ENCODE measurements around the gene ATN1. TPM values are rescaled to one million over a fixed set of nuclear protein-coding genes. Genes with fewer than 3 reads are reported as not detected.

The ATN1 gene
- total and polyA plus RNA-seq, 7 donors: 30.1 to 138 (median 53.8) TPM

DNA sequence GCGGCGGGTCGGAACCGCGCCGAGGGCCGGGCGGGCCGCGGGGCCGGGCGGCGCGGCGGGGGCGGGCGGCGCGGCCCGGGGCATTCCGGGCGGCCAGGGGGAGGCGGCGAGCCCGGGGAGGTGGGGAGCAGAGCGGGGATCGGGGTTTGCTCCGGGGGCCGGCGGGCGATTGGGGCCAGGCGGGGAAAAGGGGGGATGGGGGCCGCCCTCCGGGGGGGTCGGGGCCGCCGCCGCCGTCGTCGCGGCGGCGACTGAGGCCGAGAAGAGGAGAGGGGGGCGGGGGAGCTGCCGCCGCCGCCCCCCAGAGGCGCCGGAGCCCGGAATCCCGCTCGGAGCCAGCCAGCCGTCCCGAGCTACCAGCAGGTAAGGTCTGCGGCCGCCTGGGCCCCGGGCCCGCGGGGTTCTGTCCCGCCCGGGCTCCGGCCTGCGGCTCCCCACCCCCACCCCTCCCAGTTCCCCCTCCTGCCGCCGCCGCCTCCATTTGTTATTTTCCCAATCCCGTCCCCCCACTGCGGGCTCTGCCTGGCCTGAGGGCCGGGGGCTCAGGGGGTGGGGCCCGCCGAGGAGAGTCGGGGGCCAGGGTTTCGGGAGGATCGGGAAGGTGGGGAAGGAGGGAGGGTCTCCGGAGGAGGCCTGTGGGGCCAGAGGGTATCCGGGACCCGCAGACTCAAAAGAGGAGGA, 403 bp downstream of the ATN1 start:
- peaks cover 4 to 82% (median 74%) of the 10 kb centered on the region in 4 donors for H3K4me1 ChIP-seq
- H3K36me3 ChIP-seq: peaks cover 0 to 8% (median 2%) of the 10 kb centered on the region in 4 donors
- peak overlapping the region; percentile 97 to 100 (median 99) for H3K27ac ChIP-seq
- 1% methylated on average over 79 of the region's 79 CpGs for WGBS, 2 donors
- peak in 2 of 4 donors; percentile 15 to 48 for TF ChIP-seq POLR2AphosphoS5 (IDR thresholded peaks at IDR 0.05)
- peak in 1 of 2 donors; percentile 7 for TF ChIP-seq POLR2A (IDR thresholded peaks at IDR 0.05)
- TF ChIP-seq EP300 (IDR thresholded peaks at IDR 0.05): no peak
- no peak for TF ChIP-seq CTCF (IDR thresholded peaks at IDR 0.05)
- intact Hi-C loops (cut with DNase I): loop anchor here (1.0 kb wide), 1 partner anchor 9 kb away; no protein-coding TSS in a partner anchor
- H3K4me3 ChIP-seq: peak overlapping the region; percentile 84 to 99 (median 98)
- H3K27me3 ChIP-seq: no peaks in the 10 kb centered on the region
- H3K9me3 ChIP-seq: no peaks in the 10 kb centered on the region
- DNase-seq: no peak

DNA sequence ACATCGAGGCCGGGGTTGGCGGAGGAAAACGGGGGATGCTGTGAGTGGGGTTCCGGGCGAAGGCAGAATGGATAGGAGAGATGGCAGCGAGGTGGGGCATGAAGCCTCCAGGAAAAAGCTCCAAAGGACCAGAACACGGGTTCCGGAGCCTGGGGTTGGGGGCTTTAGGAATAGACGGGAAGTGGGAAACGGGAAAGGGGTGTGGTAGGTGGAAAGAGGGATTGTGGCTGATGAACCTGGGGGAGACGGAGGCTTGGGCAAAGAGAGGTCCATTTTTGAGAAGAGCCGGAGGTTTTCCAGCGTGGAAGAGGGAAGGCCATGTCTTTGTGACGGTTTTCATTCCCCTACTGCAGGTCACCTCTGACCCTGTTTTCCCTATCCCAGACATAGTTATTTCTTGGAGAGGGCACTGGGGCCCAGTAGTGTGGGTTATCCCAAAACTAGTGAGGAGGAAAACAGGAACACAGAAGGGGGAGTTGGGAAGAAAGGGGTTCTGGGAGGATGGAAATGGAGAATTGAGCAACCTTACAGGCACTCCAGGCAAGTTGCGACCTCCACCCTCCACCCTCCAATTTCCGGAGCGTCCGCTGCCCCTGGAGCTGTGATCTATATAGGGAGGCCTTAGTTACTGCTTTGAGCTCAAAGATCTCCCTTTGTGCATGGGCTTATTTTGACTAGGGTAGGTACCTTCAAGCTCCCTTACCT, 1.1 kb downstream of the ATN1 start:
- DNase-seq: no peak
- 9 to 22% methylated on average over 19 of the region's 19 CpGs for WGBS, 2 donors
- no peaks in the 10 kb centered on the region for H3K9me3 ChIP-seq
- no peak for TF ChIP-seq CTCF (IDR thresholded peaks at IDR 0.05)
- intact Hi-C loops (cut with DNase I): loop anchor here (1.0 kb wide), 1 partner anchor 8 kb away; no protein-coding TSS in a partner anchor
- H3K27me3 ChIP-seq: no peaks in the 10 kb centered on the region
- peaks cover 0 to 8% (median 8%) of the 10 kb centered on the region in 4 donors for H3K36me3 ChIP-seq
- H3K4me3 ChIP-seq: peak overlapping the region; percentile 84 to 99 (median 98)
- H3K27ac ChIP-seq: peak overlapping the region; percentile 97 to 100 (median 99)
- peaks cover 4 to 83% (median 77%) of the 10 kb centered on the region in 4 donors for H3K4me1 ChIP-seq

GRCh38 chr12:6929466-6930452, 2.0 kb downstream of the ATN1 start:
- WGBS, 2 donors: 48 to 64% methylated on average over 7 of the region's 7 CpGs
- intact Hi-C loops (cut with DNase I): no loop called here
- Histone ChIP-seq H3K27ac (peak overlapping the region; percentile 97 to 100 (median 99)), H3K4me3 (peak overlapping the region; percentile 84 to 99 (median 98)), H3K36me3 (peaks cover 0 to 17% (median 17%) of the 10 kb centered on the region in 4 donors), H3K9me3 (no peaks in the 10 kb centered on the region), H3K27me3 (no peaks in the 10 kb centered on the region), H3K4me1 (peaks cover 4 to 83% (median 75%) of the 10 kb centered on the region in 4 donors)
- no peak for TF ChIP-seq POLR2A (IDR thresholded peaks at IDR 0.05)
- TF ChIP-seq POLR2AphosphoS5 (IDR thresholded peaks at IDR 0.05): no peak
- DNase-seq: no peak

DNA sequence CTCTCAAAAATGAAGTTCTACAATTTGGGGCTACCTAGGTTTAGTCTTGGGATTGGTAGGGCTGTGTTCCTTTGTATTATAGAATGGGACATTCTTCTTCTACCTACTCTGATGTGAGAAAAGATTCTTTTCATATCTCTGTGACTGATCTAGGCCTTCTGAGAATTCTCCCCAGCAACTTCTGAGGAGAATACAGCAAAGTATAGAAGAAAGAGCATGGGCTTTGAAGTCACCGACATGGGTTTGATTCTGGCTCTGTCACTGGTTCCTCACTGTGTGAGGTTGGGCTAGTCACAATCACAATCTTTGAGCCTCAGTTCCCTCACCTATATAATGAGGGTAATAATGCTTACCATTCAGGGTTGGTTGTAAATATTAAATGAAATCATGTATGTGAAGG, 5.0 kb downstream of the ATN1 start:
- Histone ChIP-seq H3K9me3 (no peaks in the 10 kb centered on the region), H3K27ac (peak overlapping the region; percentile 46 to 99 (median 92)), H3K4me1 (peaks cover 0 to 73% (median 63%) of the 10 kb centered on the region in 4 donors), H3K36me3 (peaks cover 0 to 34% (median 30%) of the 10 kb centered on the region in 4 donors), H3K27me3 (no peaks in the 10 kb centered on the region), H3K4me3 (no peak overlapping the region)
- TF ChIP-seq POLR2A (IDR thresholded peaks at IDR 0.05): no peak
- no peak for TF ChIP-seq EP300 (IDR thresholded peaks at IDR 0.05)
- TF ChIP-seq CTCF (IDR thresholded peaks at IDR 0.05): no peak
- no peak for TF ChIP-seq POLR2AphosphoS5 (IDR thresholded peaks at IDR 0.05)
- WGBS, 2 donors: 54 to 75% methylated on average over 1 of the region's 1 CpG
- DNase-seq: no peak
- intact Hi-C loops (cut with DNase I): no loop called here

All from sigmoid colon (tissue), 7 donors.